GM12875 (cell line): Measurements from ENCODE around the gene IGFBP5.

Experiments used
- H3K4me3 ChIP-seq: one replicate; pipeline ENCODE4 v1.5.1; 2011; ENCODE audit warnings: low read depth, low read length, control low read depth
- CTCF ChIP-seq: IDR thresholded peaks from 2 replicates; pipeline ENCODE4 v1.5.1; 2011; ENCODE audit warnings: low read depth, mild to moderate bottlenecking, control low read depth, inconsistent platforms, low read length, moderate library complexity, borderline replicate concordance; ENCODE audit not compliant: insufficient read depth

Gene IGFBP5

DNA sequence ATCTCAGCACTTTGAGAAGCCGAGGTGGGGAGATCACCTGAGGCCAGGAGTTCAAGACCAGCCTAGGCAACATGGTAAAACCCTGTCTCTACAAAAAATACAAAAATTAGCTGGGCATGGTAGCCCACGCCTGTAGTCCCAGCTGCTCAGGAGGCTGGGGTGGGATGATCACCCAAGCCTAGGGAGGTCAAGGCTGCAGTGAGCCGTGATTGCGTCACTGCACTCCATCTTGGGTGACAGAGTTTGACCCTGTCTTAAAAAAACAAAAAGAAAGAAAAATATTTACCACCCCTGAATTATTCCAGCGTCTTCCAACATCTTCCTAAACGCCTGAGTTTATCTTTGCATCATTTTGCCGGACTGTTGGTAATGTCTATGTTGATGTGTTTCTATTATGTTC is 6.2 kb upstream of the IGFBP5 start:
- TF ChIP-seq CTCF: no peak
- no peak overlapping the region for H3K4me3 ChIP-seq

DNA sequence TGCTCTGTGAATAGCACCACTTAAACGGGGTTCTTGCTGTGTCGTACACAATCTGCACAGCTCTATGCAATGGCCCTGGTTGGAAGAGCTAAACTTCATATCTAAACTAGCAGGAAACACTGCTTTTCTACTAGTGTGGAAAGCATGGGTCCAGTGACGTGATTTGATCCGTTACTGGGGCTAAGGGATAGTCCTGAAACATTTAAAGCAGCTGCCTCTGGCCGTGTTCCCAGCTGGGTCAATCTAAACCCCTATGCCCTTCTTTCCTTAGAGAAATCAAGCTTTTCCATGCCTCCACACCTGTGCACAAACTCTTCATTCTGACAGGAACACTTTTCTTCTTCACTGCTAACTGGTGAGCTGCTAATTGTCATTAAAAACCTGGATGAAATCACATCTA is 5.4 kb upstream of the IGFBP5 start:
- no peak overlapping the region for H3K4me3 ChIP-seq
- no peak for TF ChIP-seq CTCF

- no peak overlapping the region for H3K4me3 ChIP-seq
Measured at GRCh38 chr2:216700088-216700567, 4.8 kb upstream of the IGFBP5 start.

GRCh38 chr2:216698895-216699294 is 3.5 kb upstream of the IGFBP5 start:
- peak; percentile 60; the same call in 1 of the 2 replicates for TF ChIP-seq CTCF
- no peak overlapping the region for H3K4me3 ChIP-seq

More at GRCh38 chr2:216700088-216700567, 4.8 kb upstream of the IGFBP5 start:
- no peak for TF ChIP-seq CTCF

DNA sequence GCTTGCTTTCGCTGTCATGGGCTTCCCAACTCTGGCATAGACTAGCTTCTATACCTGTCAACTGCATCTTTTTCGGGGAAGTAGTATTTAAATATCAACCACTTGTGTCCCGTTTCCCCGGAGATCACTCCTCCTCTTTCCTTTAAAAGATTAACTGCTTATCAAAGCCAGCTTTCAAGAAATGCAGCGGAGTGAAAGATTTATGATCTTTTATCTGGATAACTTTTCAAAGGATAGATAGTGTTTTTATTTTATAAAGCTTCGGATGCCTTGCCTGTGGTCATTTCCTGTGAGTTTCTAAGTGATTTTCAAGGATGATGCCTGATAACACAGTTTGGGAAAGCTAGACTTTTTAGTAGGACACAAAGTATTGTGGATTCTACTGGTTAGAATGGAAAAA is 2.9 kb upstream of the IGFBP5 start:
- no peak overlapping the region for H3K4me3 ChIP-seq
- TF ChIP-seq CTCF: no peak

DNA sequence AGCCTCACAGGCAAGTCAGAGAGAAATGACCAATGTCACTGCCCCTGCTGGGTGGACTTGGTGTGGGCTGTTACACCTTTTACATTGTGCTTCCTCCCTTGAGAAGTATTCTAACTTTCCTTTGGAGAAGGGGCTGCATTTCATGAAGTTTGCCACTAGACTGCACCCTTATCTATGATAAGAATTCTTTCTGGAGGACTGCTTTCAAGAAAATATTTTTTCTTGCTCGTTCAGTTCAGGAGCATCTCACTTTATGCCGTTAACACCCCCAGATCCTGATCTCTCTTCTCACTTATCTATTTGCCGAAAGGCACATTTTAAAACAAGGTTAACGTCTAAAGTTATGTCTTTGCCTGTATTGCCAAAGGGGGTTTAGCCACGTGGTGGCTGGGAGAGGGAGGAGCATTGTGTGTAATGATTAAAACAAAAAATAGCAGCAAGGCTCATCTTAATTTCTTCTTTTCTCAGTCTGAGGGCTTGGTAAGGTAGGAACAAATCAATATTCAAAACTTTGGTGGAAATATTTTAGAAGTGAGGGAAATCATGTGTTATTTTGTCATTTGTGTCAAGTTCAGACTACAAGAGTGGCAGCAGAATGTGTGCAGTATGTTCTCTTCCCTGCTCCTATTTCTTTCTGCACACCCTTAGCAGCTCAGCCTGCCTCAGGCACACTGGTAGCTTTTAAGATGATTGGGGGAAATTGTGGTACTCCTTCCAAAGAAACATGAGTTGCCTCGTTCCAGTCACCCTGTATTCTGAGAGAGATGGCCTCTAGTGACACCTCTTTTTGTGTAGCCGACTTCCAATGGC is 1.6 kb upstream of the IGFBP5 start:
- TF ChIP-seq CTCF: peak; percentile 35; the same call in 1 of the 2 replicates
- no peak overlapping the region for H3K4me3 ChIP-seq

- TF ChIP-seq CTCF: no peak
Measured at GRCh38 chr2:216696321-216696720, 972 bp upstream of the IGFBP5 start.

More at GRCh38 chr2:216696321-216696720, 972 bp upstream of the IGFBP5 start:
- H3K4me3 ChIP-seq: no peak overlapping the region
